Stimulated activated CD8-positive, alpha-beta memory T cell treated with anti-CD3 and anti-CD28 coated beads, Interleukin-4, amount 100 ng/mL, for 24 hours (primary cell): Measurements from ENCODE around the gene MUC4.
"Not testable (repeated sequence)": the region's sequence is repeated elsewhere in the genome, so short reads cannot be mapped to it uniquely, and the experiment has no call there.

Experiments used
- DNase-seq: peaks from one replicate; pipeline ENCODE4 v3.0.0-alpha.2; 2020; ENCODE audit warnings: low read depth

Gene MUC4

GRCh38 chr3:195788711-195789581 lies 22.8 kb downstream of the MUC4 start:
- no peak for DNase-seq

- DNase-seq = not testable (repeated sequence)
Observed at GRCh38 chr3:195785781-195786405, 25.8 kb downstream of the MUC4 start.

GRCh38 chr3:195784031-195784430 lies 27.7 kb downstream of the MUC4 start:
- DNase-seq = not testable (repeated sequence)

GRCh38 chr3:195781236-195781635 lies 30.5 kb downstream of the MUC4 start:
- not testable (repeated sequence) for DNase-seq

- DNase-seq = no peak
Observed at GRCh38 chr3:195777975-195778374, 33.8 kb downstream of the MUC4 start.

- no peak for DNase-seq
Observed at GRCh38 chr3:195774917-195775316, 36.8 kb downstream of the MUC4 start.

GRCh38 chr3:195773956-195774537 lies 37.7 kb downstream of the MUC4 start:
- no peak for DNase-seq

GRCh38 chr3:195771646-195772300 lies 40.0 kb downstream of the MUC4 start:
- no peak for DNase-seq

- not testable (repeated sequence) for DNase-seq
Observed at GRCh38 chr3:195770841-195771645, 40.7 kb downstream of the MUC4 start.

GRCh38 chr3:195770081-195770840 lies 41.5 kb downstream of the MUC4 start:
- no peak for DNase-seq

- DNase-seq = no peak
Observed at GRCh38 chr3:195769551-195769950, 42.2 kb downstream of the MUC4 start.

GRCh38 chr3:195768831-195769303 lies 42.9 kb downstream of the MUC4 start:
- DNase-seq = no peak

GRCh38 chr3:195768414-195768813 lies 43.3 kb downstream of the MUC4 start:
- no peak for DNase-seq

- no peak for DNase-seq
Observed at GRCh38 chr3:195767792-195768191, 43.9 kb downstream of the MUC4 start.

- no peak for DNase-seq
Observed at GRCh38 chr3:195766671-195767070, 45.1 kb downstream of the MUC4 start.

GRCh38 chr3:195764961-195765706 lies 46.6 kb downstream of the MUC4 start:
- DNase-seq = no peak

GRCh38 chr3:195763843-195764825 lies 47.6 kb downstream of the MUC4 start:
- DNase-seq = no peak

- DNase-seq = no peak
Observed at GRCh38 chr3:195763076-195763830, 48.5 kb downstream of the MUC4 start.
